Measurements from ENCODE around the gene MRPL55.

MRPL55 gene

GRCh38 chr1:228105270-228105995, 3.7 kb downstream of the MRPL55 start:
- Histone ChIP-seq H2BK15ac (ENCODE audit: low read length) (no peak overlapping the region), H3K4ac (ENCODE audit: low read length) (no peak overlapping the region), H3K79me1 (ENCODE audit: low read depth, low read length) (peaks cover 28% of the 10 kb centered on the region)

GRCh38 chr1:228104526-228105269, 4.4 kb downstream of the MRPL55 start:
- Histone ChIP-seq H4K91ac (ENCODE audit: low read depth, low read length, poor library complexity) (no peak overlapping the region), H2BK120ac (ENCODE audit: low read depth, low read length) (no peak overlapping the region)
- no CpG with 5 or more reads among the region's 7 CpGs for WGBS, 2 donors (ENCODE audit: extremely low coverage in 2 of 2, insufficient read length in 2 of 2, insufficient replicate concordance in 1 of 2)

More at GRCh38 chr1:228105270-228105995, 3.7 kb downstream of the MRPL55 start:
- no peak overlapping the region for H2BK12ac ChIP-seq (ENCODE audit: low read length)
- H3K27me3 ChIP-seq (ENCODE audit: control insufficient read depth in 3 of 3, insufficient read depth in 3 of 3, low read depth in 1 of 3, low read length in 3 of 3) = peaks cover 0 to 2% (median 0%) of the 10 kb centered on the region in 3 experiments
- H3K4me1 ChIP-seq (ENCODE audit: control insufficient read depth in 2 of 2, insufficient read depth in 1 of 2, low read depth in 1 of 2, low read length in 2 of 2) = peaks cover 8 to 13% of the 10 kb centered on the region in 2 donors
- no peak overlapping the region for H3K18ac ChIP-seq (ENCODE audit: low read length)
- no peak overlapping the region for H2BK5ac ChIP-seq (ENCODE audit: low read length)
- peak overlapping the region; percentile 31 for H4K8ac ChIP-seq (ENCODE audit: low read depth, low read length)
- no peak for DNase-seq (ENCODE audit: low spot score)
- H2AK5ac ChIP-seq (ENCODE audit: low read depth, low read length) = peak overlapping the region; percentile 33
- H2AFZ ChIP-seq (ENCODE audit: low read length) = no peak overlapping the region
- no peak overlapping the region for H3K14ac ChIP-seq (ENCODE audit: low read length)
- H3K36me3 ChIP-seq (replicated peaks in 1 of 2; ENCODE audit: control insufficient read depth in 2 of 2, insufficient read depth in 2 of 2, low read length in 2 of 2) = peaks cover 24 to 47% of the 10 kb centered on the region in 2 donors
- no peak overlapping the region for H2BK120ac ChIP-seq (ENCODE audit: low read depth, low read length)
- peak overlapping the region; percentile 53 for H3K9ac ChIP-seq (ENCODE audit: low read depth, low read length, poor library complexity)
- H3K27ac ChIP-seq (replicated peaks; ENCODE audit: low read length) = no peak overlapping the region
- no peaks in the 10 kb centered on the region for H3K9me3 ChIP-seq (replicated peaks in 1 of 2; ENCODE audit: control insufficient read depth in 2 of 2, insufficient read depth in 1 of 2, low read depth in 1 of 2, low read length in 2 of 2)
- H3K4me2 ChIP-seq (ENCODE audit: insufficient read depth, low read length, poor library complexity, severe bottlenecking) = no peak overlapping the region
- no peak overlapping the region for H3K23ac ChIP-seq (ENCODE audit: low read depth, low read length, poor library complexity)
- WGBS, 2 donors (ENCODE audit: extremely low coverage in 2 of 2, insufficient read length in 2 of 2, insufficient replicate concordance in 1 of 2) = no CpG with 5 or more reads among the region's 9 CpGs
- H4K91ac ChIP-seq (ENCODE audit: low read depth, low read length, poor library complexity) = no peak overlapping the region
- no peak overlapping the region for H3K4me3 ChIP-seq (ENCODE audit: low read length in 2 of 2)

DNA sequence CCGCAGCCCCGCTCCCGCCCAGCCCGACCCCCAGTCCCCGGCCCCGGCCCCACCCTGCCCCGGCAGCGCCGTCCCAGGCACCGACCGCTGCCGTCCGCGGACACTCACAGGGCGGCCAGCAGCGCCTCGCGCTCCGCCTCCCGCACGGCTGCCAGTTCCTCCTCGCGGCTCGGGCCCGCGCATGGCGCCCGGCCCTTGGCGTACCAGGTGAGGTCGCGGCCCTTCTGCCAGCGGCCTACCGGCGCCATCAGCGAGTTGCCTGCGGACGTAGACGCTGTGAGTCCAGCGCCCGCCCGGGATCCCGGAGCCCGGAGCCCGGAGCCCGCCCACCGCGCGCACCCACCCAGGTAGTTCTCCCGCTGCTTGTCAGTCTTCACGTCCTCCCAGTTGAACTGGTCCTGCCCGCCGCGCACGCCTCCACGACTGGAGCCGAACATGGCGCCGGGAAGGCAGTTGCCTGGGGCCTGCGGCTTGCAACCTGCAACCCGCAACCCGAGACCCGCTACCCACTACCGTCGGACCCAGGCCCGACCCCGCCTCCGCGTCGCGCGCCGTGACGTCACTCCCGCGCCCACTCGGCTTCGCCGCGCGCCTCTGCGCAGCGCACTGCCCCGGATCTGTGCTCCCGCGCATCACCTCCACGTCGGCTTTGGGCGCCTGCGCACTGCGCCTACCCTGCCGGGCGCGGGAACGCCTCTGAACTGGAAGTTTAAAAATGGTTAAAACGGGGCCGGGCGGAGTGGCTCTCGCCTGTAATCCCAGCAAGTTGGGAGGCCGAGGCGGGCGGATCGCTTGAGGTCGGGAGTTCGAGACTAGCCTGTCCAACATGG, 6.1 kb downstream of the MRPL55 start, which contains the start of gene C1orf35:
TSS of gene C1orf35 (minus strand) at position 535 of the 830 bp plus-strand sequence. CDS start at position 437, 98 bp downstream.
- H3K4me2 ChIP-seq (ENCODE audit: insufficient read depth, low read length, poor library complexity, severe bottlenecking) = peak within 1 kb of the TSS; percentile 96
- peaks cover 29% of the 10 kb centered on the region for H3K79me1 ChIP-seq (ENCODE audit: low read depth, low read length)
- peak within 1 kb of the TSS; percentile 97 for H2AK5ac ChIP-seq (ENCODE audit: low read depth, low read length)
- H3K23ac ChIP-seq (ENCODE audit: low read depth, low read length, poor library complexity) = peak within 1 kb of the TSS; percentile 96
- H3K27me3 ChIP-seq (ENCODE audit: control insufficient read depth in 3 of 3, insufficient read depth in 3 of 3, low read depth in 1 of 3, low read length in 3 of 3) = no peaks in the 10 kb centered on the region
- peak within 1 kb of the TSS; percentile 84 for H3K4ac ChIP-seq (ENCODE audit: low read length)
- WGBS, 2 donors (ENCODE audit: extremely low coverage in 2 of 2, insufficient read length in 2 of 2, insufficient replicate concordance in 1 of 2) = no CpG with 5 or more reads among the region's 104 CpGs
- peak within 1 kb of the TSS; percentile 94 for H3K18ac ChIP-seq (ENCODE audit: low read length)
- H3K4me1 ChIP-seq (ENCODE audit: control insufficient read depth in 2 of 2, insufficient read depth in 1 of 2, low read depth in 1 of 2, low read length in 2 of 2) = peaks cover 0 to 5% of the 10 kb centered on the region in 2 donors
- peak within 1 kb of the TSS; percentile 30 for H4K91ac ChIP-seq (ENCODE audit: low read depth, low read length, poor library complexity)
- peak within 1 kb of the TSS; percentile 58 for H3K27ac ChIP-seq (replicated peaks; ENCODE audit: low read length)
- DNase-seq (ENCODE audit: low spot score) = peak; percentile 95
- peak within 1 kb of the TSS; percentile 97 for H2AFZ ChIP-seq (ENCODE audit: low read length)
- H3K9me3 ChIP-seq (replicated peaks in 1 of 2; ENCODE audit: control insufficient read depth in 2 of 2, insufficient read depth in 1 of 2, low read depth in 1 of 2, low read length in 2 of 2) = no peaks in the 10 kb centered on the region
- peak within 1 kb of the TSS; percentile 89 to 99 for H3K4me3 ChIP-seq (ENCODE audit: low read length in 2 of 2)
- no peak within 1 kb of the TSS for H2BK5ac ChIP-seq (ENCODE audit: low read length)
- no peak within 1 kb of the TSS for H2BK15ac ChIP-seq (ENCODE audit: low read length)
- no peak within 1 kb of the TSS for H2BK120ac ChIP-seq (ENCODE audit: low read depth, low read length)
- H3K9ac ChIP-seq (ENCODE audit: low read depth, low read length, poor library complexity) = peak within 1 kb of the TSS; percentile 95
- H2BK12ac ChIP-seq (ENCODE audit: low read length) = no peak within 1 kb of the TSS
- H4K8ac ChIP-seq (ENCODE audit: low read depth, low read length) = no peak within 1 kb of the TSS
- H3K36me3 ChIP-seq (replicated peaks in 1 of 2; ENCODE audit: control insufficient read depth in 2 of 2, insufficient read depth in 2 of 2, low read length in 2 of 2) = peaks cover 43 to 71% of the 10 kb centered on the region in 2 donors
- peak within 1 kb of the TSS; percentile 71 for H3K14ac ChIP-seq (ENCODE audit: low read length)

More at GRCh38 chr1:228104526-228105269, 4.4 kb downstream of the MRPL55 start:
- no peak overlapping the region for H2BK5ac ChIP-seq (ENCODE audit: low read length)
- peak overlapping the region; percentile 4 for H2BK12ac ChIP-seq (ENCODE audit: low read length)
- no peak overlapping the region for H3K27ac ChIP-seq (replicated peaks; ENCODE audit: low read length)
- DNase-seq (ENCODE audit: low spot score) = no peak
- peaks cover 28 to 54% of the 10 kb centered on the region in 2 donors for H3K36me3 ChIP-seq (replicated peaks in 1 of 2; ENCODE audit: control insufficient read depth in 2 of 2, insufficient read depth in 2 of 2, low read length in 2 of 2)
- no peaks in the 10 kb centered on the region for H3K9me3 ChIP-seq (replicated peaks in 1 of 2; ENCODE audit: control insufficient read depth in 2 of 2, insufficient read depth in 1 of 2, low read depth in 1 of 2, low read length in 2 of 2)
- no peak overlapping the region for H3K4ac ChIP-seq (ENCODE audit: low read length)
- no peak overlapping the region for H2BK15ac ChIP-seq (ENCODE audit: low read length)
- no peak overlapping the region for H3K18ac ChIP-seq (ENCODE audit: low read length)
- no peak overlapping the region for H3K14ac ChIP-seq (ENCODE audit: low read length)
- H3K4me3 ChIP-seq (ENCODE audit: low read length in 2 of 2) = peak overlapping the region in 1 of 2 donors; percentile 58
- peaks cover 6 to 13% of the 10 kb centered on the region in 2 donors for H3K4me1 ChIP-seq (ENCODE audit: control insufficient read depth in 2 of 2, insufficient read depth in 1 of 2, low read depth in 1 of 2, low read length in 2 of 2)
- no peak overlapping the region for H4K8ac ChIP-seq (ENCODE audit: low read depth, low read length)
- H3K27me3 ChIP-seq (ENCODE audit: control insufficient read depth in 3 of 3, insufficient read depth in 3 of 3, low read depth in 1 of 3, low read length in 3 of 3) = peaks cover 0 to 2% (median 0%) of the 10 kb centered on the region in 3 experiments
- H3K79me1 ChIP-seq (ENCODE audit: low read depth, low read length) = peaks cover 29% of the 10 kb centered on the region
- no peak overlapping the region for H3K23ac ChIP-seq (ENCODE audit: low read depth, low read length, poor library complexity)
- H3K4me2 ChIP-seq (ENCODE audit: insufficient read depth, low read length, poor library complexity, severe bottlenecking) = no peak overlapping the region
- H2AFZ ChIP-seq (ENCODE audit: low read length) = no peak overlapping the region
- peak overlapping the region; percentile 53 for H3K9ac ChIP-seq (ENCODE audit: low read depth, low read length, poor library complexity)
- no peak overlapping the region for H2AK5ac ChIP-seq (ENCODE audit: low read depth, low read length)
